Endothelial cell (in vitro differentiated cells): ENCODE results near the gene ANO2. TPM values are rescaled to one million over a fixed set of nuclear protein-coding genes. Genes with fewer than 3 reads are reported as not detected.

Experiments used
- DNase-seq: peaks from one replicate; pipeline ENCODE4 v3.0.0; 2021; ENCODE audit warnings: low spot score
- H3K27ac Mint-ChIP-seq: one replicate; pipeline ENCODE4 v1.8.0; 2021; ENCODE audit warnings: mixed read lengths, inconsistent platforms; ENCODE audit not compliant: unreplicated experiment
- H3K27me3 Mint-ChIP-seq: one replicate; pipeline ENCODE4 v1.8.0; 2021; ENCODE audit warnings: mild to moderate bottlenecking, moderate library complexity, mixed read lengths, inconsistent platforms; ENCODE audit not compliant: unreplicated experiment
- H3K36me3 Mint-ChIP-seq: one replicate; pipeline ENCODE4 v1.8.0; 2021; ENCODE audit warnings: mild to moderate bottlenecking, low read depth, mixed read lengths, inconsistent platforms; ENCODE audit not compliant: unreplicated experiment
- H3K4me1 Mint-ChIP-seq: one replicate; pipeline ENCODE4 v1.8.0; 2021; ENCODE audit warnings: mild to moderate bottlenecking, mixed read lengths, inconsistent platforms; ENCODE audit not compliant: unreplicated experiment
- H3K4me3 Mint-ChIP-seq: one replicate; pipeline ENCODE4 v1.8.0; 2021; ENCODE audit warnings: mild to moderate bottlenecking, mixed read lengths, inconsistent platforms; ENCODE audit not compliant: unreplicated experiment
- H3K9me3 Mint-ChIP-seq: one replicate; pipeline ENCODE4 v1.8.0; 2021; ENCODE audit warnings: mixed read lengths, inconsistent platforms; ENCODE audit not compliant: unreplicated experiment
- total RNA-seq: library from RNA; stranded (reverse); fragmentation: NEBNext Ultra II Directional; extraction: Animal tissue kit (Norgen Biotek cat#: 25700); gene quantifications from one replicate; pipeline ENCODE4 v1.2.1, GENCODE V29; 2021; ENCODE audit not compliant: unreplicated experiment
- TF ChIP-seq, protein P1 (sequence below): fragments of 200-600 bp; sonication (generic); IDR thresholded peaks from one replicate; pipeline ENCODE4 v1.5.0; 2021; ENCODE audit warnings: antibody characterized with exemption; ENCODE audit not compliant: unreplicated experiment

ANO2 gene
- total RNA-seq, 1 donor from 2014 or later: 4.5 TPM

DNA sequence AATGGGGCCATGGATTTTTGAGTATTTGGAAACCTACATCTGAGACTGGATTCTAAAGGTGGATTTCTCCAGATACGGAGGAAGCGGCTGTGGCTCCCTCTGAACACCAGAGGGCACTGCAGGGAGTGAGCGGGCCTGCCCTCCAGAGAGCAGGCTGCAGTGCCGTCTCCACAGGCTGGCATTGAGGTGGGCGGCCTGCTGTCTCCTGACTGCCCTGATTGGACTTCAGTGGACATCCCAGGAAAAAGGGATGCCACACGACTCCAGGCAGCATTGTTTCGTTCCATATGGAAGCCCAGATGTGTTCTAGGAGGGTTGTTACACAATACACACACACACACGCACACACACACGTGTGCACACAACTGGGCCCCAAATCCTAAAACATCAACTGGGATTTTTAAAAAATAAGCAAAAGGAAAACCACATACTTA, 20.9 kb upstream of the ANO2 start:
- TF ChIP-seq, protein P1, sequence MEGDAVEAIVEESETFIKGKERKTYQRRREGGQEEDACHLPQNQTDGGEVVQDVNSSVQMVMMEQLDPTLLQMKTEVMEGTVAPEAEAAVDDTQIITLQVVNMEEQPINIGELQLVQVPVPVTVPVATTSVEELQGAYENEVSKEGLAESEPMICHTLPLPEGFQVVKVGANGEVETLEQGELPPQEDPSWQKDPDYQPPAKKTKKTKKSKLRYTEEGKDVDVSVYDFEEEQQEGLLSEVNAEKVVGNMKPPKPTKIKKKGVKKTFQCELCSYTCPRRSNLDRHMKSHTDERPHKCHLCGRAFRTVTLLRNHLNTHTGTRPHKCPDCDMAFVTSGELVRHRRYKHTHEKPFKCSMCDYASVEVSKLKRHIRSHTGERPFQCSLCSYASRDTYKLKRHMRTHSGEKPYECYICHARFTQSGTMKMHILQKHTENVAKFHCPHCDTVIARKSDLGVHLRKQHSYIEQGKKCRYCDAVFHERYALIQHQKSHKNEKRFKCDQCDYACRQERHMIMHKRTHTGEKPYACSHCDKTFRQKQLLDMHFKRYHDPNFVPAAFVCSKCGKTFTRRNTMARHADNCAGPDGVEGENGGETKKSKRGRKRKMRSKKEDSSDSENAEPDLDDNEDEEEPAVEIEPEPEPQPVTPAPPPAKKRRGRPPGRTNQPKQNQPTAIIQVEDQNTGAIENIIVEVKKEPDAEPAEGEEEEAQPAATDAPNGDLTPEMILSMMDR: peak; percentile 51
- Mint-ChIP-seq H3K27me3 (peaks cover 1% of the 10 kb centered on the region), H3K36me3 (peaks cover 5% of the 10 kb centered on the region)

DNA sequence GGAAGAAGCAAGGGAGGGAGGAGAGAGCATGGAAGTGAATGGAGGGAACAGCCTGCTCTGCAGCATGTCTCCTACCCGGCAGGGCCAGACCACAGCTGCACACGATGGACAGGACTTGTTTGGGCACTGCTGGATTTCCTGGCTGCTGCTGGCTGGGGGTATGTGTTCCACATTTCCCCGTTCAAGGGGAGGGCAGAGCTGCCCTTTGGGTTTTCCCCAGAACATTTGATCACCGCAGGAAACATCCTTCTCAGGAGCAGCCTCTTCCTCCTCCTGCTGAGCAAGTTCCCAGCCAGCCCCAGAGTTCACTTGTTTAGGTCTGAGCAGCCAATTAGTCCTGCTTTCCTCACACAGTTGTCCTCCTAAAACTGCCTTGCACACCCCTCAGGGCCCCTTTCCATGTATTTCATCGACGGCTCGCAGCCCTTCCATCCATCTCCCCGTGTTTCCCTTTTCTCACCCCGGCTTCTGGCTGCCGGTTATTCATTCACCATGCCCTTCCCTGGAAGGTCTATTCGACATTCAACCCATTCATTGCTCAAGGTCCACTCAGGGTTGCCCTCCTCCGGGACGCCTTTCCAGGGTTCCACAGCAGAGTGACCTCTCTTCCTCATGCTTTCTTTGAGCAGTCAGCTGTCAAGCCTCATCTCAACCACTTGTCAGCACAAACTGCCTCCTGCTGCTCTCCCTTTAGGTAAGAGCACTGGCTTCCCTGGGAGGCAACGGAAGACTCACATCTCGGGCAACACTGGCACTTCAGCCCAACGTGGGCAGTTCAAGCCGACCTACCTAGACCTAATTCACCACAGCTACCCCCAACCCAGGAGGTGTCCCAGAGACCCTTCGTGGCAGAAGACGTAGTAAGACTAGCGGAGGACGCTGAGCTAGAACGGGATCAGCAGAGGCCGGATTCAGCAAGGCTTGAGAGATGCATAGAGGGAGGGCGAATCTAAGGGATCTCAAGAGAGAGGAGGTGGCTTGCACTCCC, 20.1 kb upstream of the ANO2 start:
- H3K36me3 Mint-ChIP-seq: peaks cover 3% of the 10 kb centered on the region
- H3K4me1 Mint-ChIP-seq: peaks cover 17% of the 10 kb centered on the region
- H3K4me3 Mint-ChIP-seq: no peak overlapping the region
- no peak overlapping the region for H3K27ac Mint-ChIP-seq
- H3K9me3 Mint-ChIP-seq: no peaks in the 10 kb centered on the region
- no peak for DNase-seq
- H3K27me3 Mint-ChIP-seq: peaks cover 1% of the 10 kb centered on the region
- TF ChIP-seq, protein P1: no peak

More for the DNA sequence above, 20.9 kb upstream of the ANO2 start:
- peak; percentile 79 for DNase-seq
- Mint-ChIP-seq H3K4me1 (peaks cover 17% of the 10 kb centered on the region), H3K9me3 (no peaks in the 10 kb centered on the region), H3K27ac (no peak overlapping the region), H3K4me3 (no peak overlapping the region)

DNA sequence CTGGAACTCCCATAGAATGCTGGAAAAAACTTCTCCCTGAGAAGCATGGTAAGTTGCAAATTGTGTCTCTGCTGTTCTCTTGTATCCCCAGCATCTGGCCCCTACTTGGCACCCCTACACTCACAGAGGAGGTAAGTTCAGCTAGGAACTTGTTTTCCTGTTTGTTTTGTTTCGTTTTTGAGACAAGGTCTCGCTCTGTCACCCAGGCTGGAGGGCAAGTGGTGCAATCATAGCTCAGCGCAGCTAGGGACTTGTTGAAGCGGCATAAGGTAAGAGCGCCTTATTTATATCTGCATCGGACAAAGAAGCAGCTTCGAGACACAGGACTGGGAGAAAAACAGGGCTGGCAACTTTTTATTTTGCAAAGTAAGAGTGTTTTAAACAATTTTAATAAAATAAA, 18.5 kb upstream of the ANO2 start:
- no peaks in the 10 kb centered on the region for H3K9me3 Mint-ChIP-seq

DNA sequence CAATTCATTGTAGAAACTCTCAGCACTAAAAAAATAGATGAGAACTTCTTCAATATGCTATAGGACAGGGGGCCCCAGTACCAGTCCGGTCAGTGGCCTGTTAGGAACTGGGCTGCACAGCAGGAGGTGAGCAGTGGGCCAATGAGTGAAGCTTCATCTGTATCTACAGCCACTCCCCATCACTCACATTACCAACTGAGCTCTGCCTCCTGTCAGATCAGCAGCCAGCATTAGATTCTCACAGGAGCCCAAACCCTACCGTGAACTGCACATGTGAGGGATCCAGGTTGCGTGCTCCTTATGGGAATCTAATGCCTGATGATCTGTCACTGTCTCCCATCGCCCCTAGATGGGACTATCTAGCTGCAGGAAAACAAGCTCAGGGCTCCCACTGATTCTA, 15.7 kb upstream of the ANO2 start:
- H3K4me3 Mint-ChIP-seq: no peak overlapping the region
- no peaks in the 10 kb centered on the region for H3K36me3 Mint-ChIP-seq
- H3K27ac Mint-ChIP-seq: no peak overlapping the region
- no peaks in the 10 kb centered on the region for H3K27me3 Mint-ChIP-seq
- TF ChIP-seq, protein P1: no peak
- H3K9me3 Mint-ChIP-seq: no peaks in the 10 kb centered on the region
- no peak for DNase-seq
- H3K4me1 Mint-ChIP-seq: peaks cover 17% of the 10 kb centered on the region

More for the DNA sequence above, 18.5 kb upstream of the ANO2 start:
- H3K4me1 Mint-ChIP-seq: peaks cover 17% of the 10 kb centered on the region
- no peak overlapping the region for H3K4me3 Mint-ChIP-seq
- H3K36me3 Mint-ChIP-seq: no peaks in the 10 kb centered on the region
- TF ChIP-seq, protein P1: no peak
- H3K27ac Mint-ChIP-seq: no peak overlapping the region
- no peak for DNase-seq
- peaks cover 1% of the 10 kb centered on the region for H3K27me3 Mint-ChIP-seq

DNA sequence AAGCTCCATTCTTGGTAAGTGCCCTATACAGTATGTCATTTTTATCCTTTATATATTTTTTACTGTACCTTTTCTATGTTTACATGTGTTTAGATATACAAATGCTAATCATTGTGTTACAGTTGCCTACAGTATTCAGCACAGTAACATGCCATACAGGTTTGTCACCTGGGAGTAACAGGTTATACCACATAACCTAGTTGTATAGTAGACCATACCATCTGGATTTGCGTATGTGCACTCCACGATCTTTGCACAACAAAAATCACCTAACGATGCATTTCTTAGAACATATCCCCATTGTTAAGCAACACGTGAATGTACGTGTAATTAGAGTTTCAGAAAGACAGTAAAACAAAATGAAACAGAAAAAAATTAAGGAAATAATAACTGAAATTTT, 11.9 kb upstream of the ANO2 start:
- no peak overlapping the region for H3K27ac Mint-ChIP-seq
- no peaks in the 10 kb centered on the region for H3K9me3 Mint-ChIP-seq
- H3K36me3 Mint-ChIP-seq: peaks cover 5% of the 10 kb centered on the region
- no peak for DNase-seq
- H3K27me3 Mint-ChIP-seq: no peaks in the 10 kb centered on the region
- TF ChIP-seq, protein P1: no peak
- H3K4me1 Mint-ChIP-seq: no peaks in the 10 kb centered on the region
- H3K4me3 Mint-ChIP-seq: no peak overlapping the region
